DMS153 (cell line): ENCODE data around the gene ITGB5.
"Not testable (repeated sequence)": the region's sequence is repeated elsewhere in the genome, so short reads cannot be mapped to it uniquely, and the experiment has no call there.

ENCODE experiments used
- DNase-seq: peaks from one replicate; lab custom pipeline; 2025; lab: John Stamatoyannopoulos, UW

The ITGB5 gene

DNA sequence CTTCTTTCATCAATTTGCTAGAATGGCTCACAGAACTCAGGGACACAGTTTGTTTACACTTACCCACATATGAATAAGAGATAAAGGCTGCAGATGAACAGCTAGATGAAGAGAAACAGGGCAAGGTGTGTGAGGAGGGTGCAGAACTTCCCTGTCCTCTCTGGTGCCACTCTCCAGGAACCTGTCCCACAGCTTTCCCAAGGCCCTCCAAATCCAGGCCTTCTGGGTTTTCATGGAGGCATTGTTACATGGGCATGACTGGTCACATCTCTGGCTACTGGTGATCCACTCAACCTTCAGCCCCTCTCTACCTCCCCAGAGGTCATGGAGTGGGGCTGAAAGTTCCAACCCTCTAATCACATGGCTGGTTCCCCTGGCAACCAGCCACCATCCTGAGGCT lies 73.6 kb downstream of the ITGB5 start:
- DNase-seq, result no peak

- no peak for DNase-seq
Measured at GRCh38 chr3:124812291-124813265, 74.6 kb downstream of the ITGB5 start.

DNA sequence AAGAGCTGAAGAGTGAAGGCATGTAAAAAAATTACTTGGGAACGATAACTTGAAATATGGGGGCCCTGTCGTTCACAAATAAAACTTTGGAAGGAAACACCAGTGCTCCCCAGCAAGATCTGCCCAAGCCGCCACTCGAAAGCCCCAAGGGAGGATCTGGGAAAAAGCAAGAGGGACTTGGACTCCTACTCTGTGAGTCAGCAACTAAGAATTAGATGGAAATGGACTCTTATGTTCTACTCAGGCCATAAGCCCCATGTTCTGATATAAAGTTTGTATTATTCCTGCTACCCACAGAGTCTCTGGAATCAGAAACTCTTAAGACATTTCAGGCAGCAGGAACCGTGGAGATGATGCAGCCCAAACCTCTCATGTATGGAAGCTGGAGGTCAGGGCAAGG lies 75.7 kb downstream of the ITGB5 start:
- no peak for DNase-seq

- DNase-seq, result no peak
Measured at GRCh38 chr3:124810970-124811369, 76.2 kb downstream of the ITGB5 start.

GRCh38 chr3:124809039-124809438 lies 78.1 kb downstream of the ITGB5 start:
- DNase-seq, result no peak

DNA sequence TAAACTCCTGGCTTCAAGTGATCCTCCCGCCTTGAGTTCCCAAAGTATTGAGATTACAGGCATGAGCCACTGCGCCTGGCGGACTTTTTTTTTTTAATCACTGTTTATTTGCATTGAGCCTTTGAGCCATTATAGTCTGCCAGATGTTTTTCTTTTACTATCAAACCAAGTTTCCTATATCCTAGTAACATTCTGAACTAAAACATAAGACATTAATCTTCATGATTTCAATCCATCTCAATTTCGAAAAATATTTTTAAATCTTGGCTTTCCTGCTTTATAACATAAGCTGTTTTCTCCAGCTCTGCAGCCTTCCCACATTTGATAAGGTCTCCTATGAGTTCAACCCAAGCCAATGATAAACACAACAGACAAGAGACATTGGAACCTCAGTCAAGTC lies 81.5 kb downstream of the ITGB5 start:
- DNase-seq, result no peak

GRCh38 chr3:124804875-124805274 lies 82.3 kb downstream of the ITGB5 start:
- no peak for DNase-seq

- no peak for DNase-seq
Measured at GRCh38 chr3:124802702-124803101, 84.5 kb downstream of the ITGB5 start.

- no peak for DNase-seq
Measured at GRCh38 chr3:124802061-124802698, 85.0 kb downstream of the ITGB5 start.

DNA sequence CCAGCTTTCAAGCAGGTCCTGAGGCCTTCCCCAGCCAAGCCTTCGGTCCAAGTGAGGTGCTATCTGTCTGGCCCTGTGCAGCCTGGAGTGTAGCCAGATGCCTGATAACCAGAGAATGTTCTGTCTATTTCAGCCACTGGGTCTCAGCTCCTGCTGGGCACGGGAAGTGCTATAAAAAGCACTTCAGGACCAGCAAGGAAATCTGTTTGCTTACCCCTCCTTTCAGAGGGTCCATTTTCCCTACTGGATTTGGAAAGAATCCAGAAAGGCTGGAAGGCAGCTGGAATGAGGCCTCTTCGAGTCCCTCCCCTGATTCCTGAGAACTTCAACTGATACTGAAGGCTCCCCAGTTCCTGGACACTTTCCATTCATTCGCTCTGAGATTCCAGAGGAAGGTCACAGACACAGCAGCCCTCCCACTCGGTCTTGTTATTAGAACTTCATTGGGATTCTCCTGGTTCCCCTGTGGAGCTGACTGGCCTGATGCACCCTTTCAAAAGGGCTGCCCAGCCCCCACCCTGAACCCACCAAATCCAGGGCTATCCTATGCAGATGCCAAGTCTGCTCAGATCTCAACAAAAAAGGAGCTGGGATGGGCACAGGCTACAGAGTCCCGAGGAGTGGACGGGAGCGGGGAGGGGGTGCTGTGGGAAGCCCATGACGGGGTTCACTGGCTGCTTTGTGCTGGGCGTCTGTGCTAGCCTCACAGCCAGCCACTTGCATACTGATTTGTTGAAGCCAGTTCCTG lies 86.5 kb downstream of the ITGB5 start:
- no peak for DNase-seq

DNA sequence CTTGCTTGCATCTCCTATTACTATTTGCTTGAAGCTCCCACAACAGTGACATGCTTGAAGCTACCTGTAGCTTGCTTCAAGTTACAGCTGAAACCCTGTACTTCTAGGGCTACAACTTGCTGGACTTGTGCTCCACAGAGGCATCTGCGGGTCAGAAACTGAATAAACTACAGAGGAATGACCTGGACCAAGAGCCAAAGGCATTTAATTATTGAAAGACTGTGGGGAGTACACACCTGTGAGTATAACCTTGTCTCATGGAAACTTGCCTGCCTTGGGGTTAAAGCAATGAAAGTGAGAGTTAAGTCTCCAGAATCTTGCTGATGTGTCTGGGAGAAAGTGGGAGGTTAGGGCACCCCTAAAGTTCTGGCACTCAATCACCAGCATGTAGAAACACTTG lies 87.1 kb downstream of the ITGB5 start:
- no peak for DNase-seq

DNA sequence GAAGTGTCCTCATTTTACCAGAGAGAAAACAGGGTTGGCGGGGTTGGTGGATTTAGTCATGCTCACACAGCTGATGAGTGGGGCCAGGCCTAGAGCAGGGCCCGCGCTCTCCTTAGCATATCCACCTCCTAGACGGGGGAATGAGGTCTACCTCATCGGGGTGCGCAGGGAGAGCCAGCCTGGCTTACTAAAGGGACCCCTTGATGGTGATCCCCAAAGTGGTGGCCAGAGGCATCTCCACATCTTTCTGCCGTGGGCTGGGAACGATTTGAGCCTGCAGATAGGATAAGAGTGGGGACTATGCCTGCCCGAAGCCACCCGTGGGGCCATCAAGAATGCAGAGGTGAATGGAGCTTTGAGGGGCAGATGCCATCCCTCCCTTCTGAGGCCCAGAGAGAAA lies 87.5 kb downstream of the ITGB5 start:
- DNase-seq, result no peak

DNA sequence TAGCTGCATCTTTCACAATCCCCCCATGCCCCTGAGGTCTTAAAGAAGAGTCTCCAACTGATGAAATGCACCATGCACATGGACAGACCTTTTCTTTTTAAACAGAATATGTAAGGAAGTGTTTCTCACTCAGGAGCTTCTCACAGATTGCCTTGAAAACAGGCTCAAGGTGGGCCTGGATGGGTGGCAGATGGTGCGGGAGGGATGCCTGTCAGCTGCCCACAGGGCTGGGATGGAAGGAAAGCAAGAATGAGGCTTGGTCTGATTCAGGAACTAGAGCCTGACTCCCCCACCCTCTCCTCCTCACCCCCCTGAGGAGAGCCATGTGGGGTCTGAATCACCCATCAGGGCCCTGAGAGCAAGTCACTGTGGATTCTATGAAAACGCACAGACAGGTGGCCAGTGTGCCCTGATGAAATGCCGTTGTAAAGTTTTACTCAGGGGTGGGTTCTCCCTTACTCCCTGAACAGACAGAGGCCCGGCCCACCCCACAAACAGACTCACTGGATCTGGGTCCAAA lies 89.7 kb downstream of the ITGB5 start:
- no peak for DNase-seq

DNA sequence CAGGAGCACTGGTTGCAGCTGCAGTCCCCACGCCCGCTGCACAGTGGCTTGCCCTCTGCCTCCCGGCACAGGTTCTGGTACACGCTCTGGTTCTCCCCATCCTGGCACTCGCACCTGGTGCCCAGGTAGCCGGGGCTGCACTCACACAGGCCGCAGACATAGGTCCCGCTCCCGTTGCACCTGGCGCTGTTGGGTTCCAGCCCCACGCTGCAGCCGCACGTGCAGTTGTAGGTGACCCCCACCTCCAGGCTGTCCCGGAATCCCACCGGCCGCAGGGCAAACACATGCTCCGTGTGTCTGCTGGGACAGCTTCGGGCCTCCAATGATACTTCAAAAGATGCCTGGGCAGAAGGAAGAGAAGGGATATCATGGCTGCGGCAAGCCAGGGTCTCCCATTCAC lies 90.7 kb downstream of the ITGB5 start:
- no peak for DNase-seq

DNA sequence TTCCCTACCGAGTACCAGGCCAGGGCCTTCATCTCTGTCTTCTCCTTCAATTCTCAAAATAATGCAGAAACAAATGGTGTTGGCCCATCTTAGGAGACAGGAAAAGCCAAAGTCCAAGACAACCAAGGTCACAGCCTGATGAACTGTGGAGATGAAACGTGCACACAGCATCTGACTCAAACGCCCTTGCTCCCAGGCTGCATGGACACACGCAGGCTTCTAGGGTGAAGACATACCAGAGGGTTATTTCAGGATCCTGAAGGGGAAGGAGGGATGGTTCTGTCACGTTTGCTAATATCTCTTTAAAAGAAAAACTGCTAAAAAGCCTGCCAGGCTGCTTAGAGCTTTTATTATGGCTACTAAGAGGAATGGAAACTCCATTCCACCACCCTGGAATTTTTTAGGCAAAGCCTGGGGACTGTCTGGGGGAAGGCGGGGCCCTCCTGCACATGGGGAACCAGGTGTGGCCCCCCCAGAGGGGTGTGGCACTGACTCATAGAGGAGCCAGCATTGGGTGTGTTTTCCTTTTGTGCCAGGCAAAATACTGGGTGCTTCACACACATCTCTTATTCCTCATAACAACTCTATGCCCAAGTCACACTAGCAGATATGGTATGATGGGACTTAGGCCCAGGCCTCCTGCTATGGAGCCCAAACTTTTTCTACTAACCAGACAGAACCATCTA lies 94.0 kb downstream of the ITGB5 start:
- DNase-seq, result no peak

DNA sequence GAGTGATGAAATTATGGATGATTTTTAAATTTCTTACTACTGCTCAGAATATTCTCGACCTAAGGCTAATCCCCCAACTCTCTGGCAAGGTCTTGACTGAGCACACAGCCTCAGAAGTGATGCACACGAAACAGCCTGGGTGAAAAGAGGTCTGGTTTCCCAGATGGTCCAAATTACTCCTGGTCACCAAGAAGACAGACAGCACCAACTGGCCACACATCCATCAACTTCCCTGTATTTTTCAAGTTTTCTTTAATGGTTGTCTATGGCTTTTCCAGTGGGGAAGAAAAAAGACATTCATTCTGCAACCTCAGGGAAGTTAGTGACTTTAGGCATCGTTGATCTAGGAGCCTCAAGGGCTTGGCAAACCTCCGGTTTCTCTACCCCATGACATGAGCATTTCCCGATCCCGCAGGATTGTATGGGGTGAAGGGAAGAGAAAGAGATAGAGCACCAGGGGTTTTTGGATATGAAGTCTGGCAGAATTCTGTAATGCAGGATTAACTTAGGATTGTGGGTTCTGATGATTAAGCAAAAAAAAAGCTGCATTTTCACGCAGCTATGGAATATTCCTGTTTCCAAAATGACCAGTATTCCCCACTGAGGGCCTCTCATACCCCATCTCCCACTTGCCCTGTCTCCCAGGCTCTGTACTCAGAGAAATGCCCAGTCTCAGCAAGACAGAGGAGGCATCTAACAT lies 94.7 kb downstream of the ITGB5 start:
- DNase-seq, result no peak

DNA sequence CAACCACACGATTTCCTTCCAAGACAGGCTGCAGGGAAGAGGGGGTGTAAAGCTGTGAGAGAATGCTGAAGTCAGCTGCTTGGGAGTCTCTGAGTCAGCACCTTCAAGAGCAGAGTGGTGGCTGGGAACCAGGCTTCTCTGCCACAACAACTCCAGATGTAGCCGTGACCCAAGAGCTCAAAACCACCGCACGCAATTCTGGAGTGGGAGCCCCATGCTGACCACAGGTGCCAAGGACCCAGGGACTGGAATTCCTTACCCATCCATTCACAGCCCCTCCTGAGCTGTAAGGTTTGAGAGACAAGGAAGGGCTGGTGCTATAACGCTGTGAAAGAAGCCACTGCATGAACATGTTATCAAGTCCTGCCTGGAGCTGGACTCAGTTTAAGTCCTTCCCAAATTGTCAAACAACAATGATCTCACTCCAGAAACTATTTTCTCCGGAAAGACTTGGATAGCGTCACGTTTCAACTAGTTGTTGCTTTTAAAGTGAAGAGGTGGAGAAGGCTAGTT lies 95.5 kb downstream of the ITGB5 start:
- DNase-seq, result no peak

- DNase-seq, result no peak
Measured at GRCh38 chr3:124791142-124791541, 96.0 kb downstream of the ITGB5 start.

DNA sequence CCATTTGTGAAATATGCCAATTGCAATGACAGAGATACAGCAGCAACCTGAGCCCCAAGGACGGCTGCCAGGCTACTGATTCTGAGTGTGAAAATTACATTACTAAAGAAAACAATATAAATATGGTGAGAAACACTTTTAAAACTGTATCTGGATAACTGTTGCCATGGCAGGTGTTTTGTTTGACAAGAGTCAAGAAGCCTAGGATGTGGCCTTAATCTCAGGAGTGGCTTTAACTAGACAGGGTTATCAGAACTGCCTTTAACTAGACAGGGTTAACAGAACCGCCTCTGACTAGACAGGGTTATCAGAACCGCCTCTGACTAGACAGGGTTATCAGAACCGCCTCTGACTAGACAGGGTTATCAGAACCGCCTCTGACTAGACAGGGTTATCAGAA lies 98.1 kb downstream of the ITGB5 start:
- DNase-seq, result not testable (repeated sequence)

DNA sequence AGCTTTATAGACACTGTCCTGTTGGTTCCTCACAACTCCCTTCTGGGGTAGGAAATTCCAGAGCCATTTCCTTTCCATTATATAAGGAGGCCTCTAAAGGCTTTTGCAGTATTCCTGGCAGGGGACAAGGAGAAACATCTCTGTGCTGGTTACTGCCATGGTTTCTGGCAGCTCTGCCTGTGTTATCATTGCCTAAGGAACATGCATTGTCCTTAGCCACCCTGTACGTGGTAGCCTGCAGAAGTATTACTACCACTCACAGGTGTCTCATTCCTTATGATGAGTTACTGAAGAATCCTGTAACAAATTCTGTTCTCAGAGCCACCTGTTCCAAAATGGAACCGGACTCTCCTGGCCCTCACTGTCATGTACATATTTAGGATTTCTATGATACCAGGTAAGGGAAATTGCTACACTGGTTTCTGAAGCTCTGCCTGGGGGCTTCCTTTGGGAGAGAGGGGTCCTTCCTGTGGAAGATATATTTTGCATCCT lies 98.9 kb downstream of the ITGB5 start:
- DNase-seq, result no peak
